Activated B cell treated with CpG ODN at 0.5 μM for 24 hours (primary cell): Measurements from ENCODE around the gene DDTL. TPM values are rescaled to one million over a fixed set of nuclear protein-coding genes. Genes with fewer than 3 reads are reported as not detected.
"Not testable (repeated sequence)": the region's sequence is repeated elsewhere in the genome, so short reads cannot be mapped to it uniquely, and the experiment has no call there.

ENCODE experiments used
- ATAC-seq: fragments of 200-7000 bp; cut with Tn5 transposase; one replicate; pipeline ENCODE4 v1.10.0; 2021; ENCODE audit warnings: low read depth, mild to moderate bottlenecking, moderate library complexity
- CTCF ChIA-PET: fragments of 350-600 bp; sonication (Branson Sonifier 250); formaldehyde crosslinking; loops from one replicate; lab custom pipeline; 2021; ENCODE audit warnings: antibody characterized with exemption; lab: Charles Lee
- POLR2A ChIA-PET: fragments of 350-600 bp; sonication (Branson Sonifier 250); formaldehyde crosslinking; loops from one replicate; lab custom pipeline; 2021; ENCODE audit warnings: antibody characterized with exemption; lab: Charles Lee
- DNase-seq: peaks from one replicate; pipeline ENCODE4 v3.0.0; 2022
- H3K27ac Mint-ChIP-seq: one replicate; pipeline ENCODE4 v1.8.0; 2020; ENCODE audit warnings: mixed read lengths
- H3K27me3 Mint-ChIP-seq: one replicate; pipeline ENCODE4 v1.8.0; 2021; ENCODE audit warnings: mixed read lengths
- H3K36me3 Mint-ChIP-seq: one replicate; pipeline ENCODE4 v1.8.0; 2021; ENCODE audit warnings: low read depth, mixed read lengths
- H3K4me1 Mint-ChIP-seq: one replicate; pipeline ENCODE4 v1.8.0; 2021; ENCODE audit warnings: mixed read lengths
- H3K4me3 Mint-ChIP-seq: one replicate; pipeline ENCODE4 v1.8.0; 2020; ENCODE audit warnings: mild to moderate bottlenecking, mixed read lengths
- H3K9me3 Mint-ChIP-seq: one replicate; pipeline ENCODE4 v1.8.0; 2020; ENCODE audit warnings: mixed read lengths
- CTCF ChIP-seq: fragments of 200-600 bp; IDR thresholded peaks from one replicate; pipeline ENCODE4 v1.8.0; 2022; ENCODE audit warnings: antibody characterized with exemption, mild to moderate bottlenecking
- intact Hi-C: fragments of 100-400 bp; cut with micrococcal nuclease; formaldehyde crosslinking; loops from one replicate; pipeline ENCODE4 v1.15.1; 2024
- total RNA-seq: library from RNA; stranded (reverse); gene quantifications from 2 replicates; pipeline ENCODE4 v1.2.3, GENCODE V29; 2022

DDTL gene
- total RNA-seq, 1 donor from 2014 or later: 3.1 TPM

DNA sequence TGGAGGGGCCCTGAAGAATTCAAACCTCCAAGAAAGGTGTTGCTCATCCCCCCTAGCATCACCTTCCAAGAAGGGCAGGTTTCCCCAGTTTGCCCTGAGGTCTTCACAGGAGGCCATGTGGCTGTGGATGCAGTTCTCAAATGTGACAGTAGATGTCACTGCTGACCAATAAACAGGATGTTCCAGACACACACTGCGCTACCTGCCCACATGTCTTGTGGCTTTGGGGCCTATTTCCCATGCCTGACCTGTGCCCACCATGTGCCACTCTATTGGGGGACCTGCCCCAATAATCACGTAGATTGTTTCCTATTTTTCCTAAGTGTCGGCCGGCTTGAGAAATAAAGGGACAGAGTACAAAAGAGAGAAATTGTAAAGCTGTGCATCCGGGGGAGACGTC is 17.7 kb downstream of the DDTL start:
- ATAC-seq: peak; percentile 91
- Mint-ChIP-seq H3K27ac (no peak overlapping the region), H3K36me3 (no peaks in the 10 kb centered on the region), H3K27me3 (no peaks in the 10 kb centered on the region), H3K4me1 (no peaks in the 10 kb centered on the region), H3K9me3 (no peaks in the 10 kb centered on the region), H3K4me3 (no peak overlapping the region)
- CTCF ChIA-PET: no interaction called here
- POLR2A ChIA-PET: no interaction called here
- TF ChIP-seq CTCF: no peak
- intact Hi-C loops: loop anchor here (5.0 to 10.0 kb wide), 3 partner anchors 190 to 540 kb away; partner anchors contain the start of gene GGT5
- DNase-seq: no peak

GRCh38 chr22:23986089-23986488 is 19.4 kb downstream of the DDTL start:
- H3K27me3 Mint-ChIP-seq, DNase-seq, CTCF ChIA-PET, POLR2A ChIA-PET, H3K36me3 Mint-ChIP-seq, H3K4me3 Mint-ChIP-seq, ATAC-seq, H3K4me1 Mint-ChIP-seq, H3K27ac Mint-ChIP-seq, H3K9me3 Mint-ChIP-seq: not testable (repeated sequence)
- intact Hi-C loops: loop anchor here (5.0 to 10.0 kb wide), 3 partner anchors 189 to 771 kb away; no protein-coding TSS in a partner anchor

GRCh38 chr22:23986538-23987178 is 20.0 kb downstream of the DDTL start:
- H3K4me1 Mint-ChIP-seq, H3K4me3 Mint-ChIP-seq, H3K36me3 Mint-ChIP-seq, H3K27ac Mint-ChIP-seq, ATAC-seq, H3K9me3 Mint-ChIP-seq, CTCF ChIA-PET, POLR2A ChIA-PET, H3K27me3 Mint-ChIP-seq, DNase-seq: not testable (repeated sequence)
- intact Hi-C loops: loop anchor here (5.0 to 10.0 kb wide), 3 partner anchors 188 to 771 kb away; no protein-coding TSS in a partner anchor

- H3K27ac Mint-ChIP-seq, CTCF ChIA-PET, POLR2A ChIA-PET: not testable (repeated sequence)
Observed at GRCh38 chr22:23989583-23990244, 23.0 kb downstream of the DDTL start.

DNA sequence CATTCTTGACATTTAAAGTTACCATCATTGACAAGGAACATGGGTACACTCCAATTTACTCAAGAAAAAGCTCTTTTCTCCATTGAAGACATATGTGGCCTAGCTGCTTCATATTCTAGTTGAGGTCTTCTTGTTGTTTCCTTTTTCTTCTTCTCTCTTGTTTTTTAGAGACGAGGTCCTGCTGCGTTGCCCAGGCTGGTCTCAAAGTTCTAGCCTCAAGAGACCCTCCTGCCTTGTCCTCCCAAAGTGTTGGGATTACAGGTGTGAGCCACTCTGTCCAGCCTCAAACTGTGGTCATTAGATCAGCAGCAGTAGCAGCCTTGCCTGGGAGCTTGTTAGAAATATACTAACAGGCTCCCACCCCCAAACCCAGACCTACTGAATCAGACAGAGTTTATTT is 26.4 kb downstream of the DDTL start:
- intact Hi-C loops, ATAC-seq, H3K27ac Mint-ChIP-seq, DNase-seq, H3K4me1 Mint-ChIP-seq, H3K27me3 Mint-ChIP-seq, H3K9me3 Mint-ChIP-seq, H3K4me3 Mint-ChIP-seq, H3K36me3 Mint-ChIP-seq, POLR2A ChIA-PET, CTCF ChIA-PET: not testable (repeated sequence)

More at GRCh38 chr22:23989583-23990244, 23.0 kb downstream of the DDTL start:
- not testable (repeated sequence) for H3K4me1 Mint-ChIP-seq, H3K9me3 Mint-ChIP-seq, DNase-seq, ATAC-seq, H3K27me3 Mint-ChIP-seq, H3K4me3 Mint-ChIP-seq, H3K36me3 Mint-ChIP-seq
- intact Hi-C loops: loop anchor here (5.0 to 10.0 kb wide), 3 partner anchors 185 to 768 kb away; no protein-coding TSS in a partner anchor

DNA sequence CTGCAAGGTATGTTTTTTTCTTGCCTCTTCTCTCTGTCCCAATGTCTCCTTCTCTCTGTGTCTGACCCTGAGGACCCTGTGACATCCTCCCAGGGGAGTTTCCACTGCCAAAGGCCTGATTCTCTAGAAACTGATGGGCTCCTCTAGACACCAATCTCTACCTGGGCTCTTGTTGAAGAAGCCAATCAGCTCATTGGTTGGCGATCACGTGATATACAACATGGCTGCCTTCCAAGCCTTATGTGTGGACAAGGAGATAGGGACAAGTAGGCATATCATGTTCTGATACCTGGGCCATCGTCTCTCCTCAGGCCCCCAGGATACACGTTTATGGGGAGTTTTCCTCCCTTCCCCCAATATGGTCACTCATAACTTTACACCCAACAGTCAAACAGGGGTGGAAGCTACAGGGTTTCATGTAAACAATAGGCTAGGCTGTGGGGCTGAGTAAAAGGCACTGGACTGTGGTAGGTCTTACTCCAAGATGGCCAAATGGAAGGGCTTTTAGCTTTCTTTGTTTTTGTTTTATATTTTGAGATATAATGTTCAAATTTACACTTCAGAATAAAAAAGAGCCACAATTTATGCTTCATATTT is 27.0 kb downstream of the DDTL start:
- H3K4me3 Mint-ChIP-seq, DNase-seq, CTCF ChIA-PET, H3K4me1 Mint-ChIP-seq, ATAC-seq, H3K36me3 Mint-ChIP-seq, H3K9me3 Mint-ChIP-seq, intact Hi-C loops, H3K27ac Mint-ChIP-seq, H3K27me3 Mint-ChIP-seq, POLR2A ChIA-PET: not testable (repeated sequence)

GRCh38 chr22:23997092-23997491 is 30.4 kb downstream of the DDTL start:
- intact Hi-C loops: no loop called here
- Mint-ChIP-seq H3K36me3 (no peaks in the 10 kb centered on the region), H3K4me3 (no peak overlapping the region), H3K9me3 (no peaks in the 10 kb centered on the region), H3K4me1 (peaks cover 4% of the 10 kb centered on the region), H3K27me3 (no peaks in the 10 kb centered on the region), H3K27ac (no peak overlapping the region)
- no peak for TF ChIP-seq CTCF
- DNase-seq (no peak), ATAC-seq (no peak)
- POLR2A ChIA-PET: no interaction called here
- CTCF ChIA-PET: interaction anchor here (0.6 kb wide), 1 partner anchor 231 kb away, joined by 5 read pairs; no protein-coding TSS in a partner anchor

GRCh38 chr22:23999779-24000178 is 33.1 kb downstream of the DDTL start:
- H3K4me1 Mint-ChIP-seq, H3K27ac Mint-ChIP-seq, H3K36me3 Mint-ChIP-seq, H3K9me3 Mint-ChIP-seq, DNase-seq, ATAC-seq, intact Hi-C loops, H3K27me3 Mint-ChIP-seq, CTCF ChIA-PET, H3K4me3 Mint-ChIP-seq: not testable (repeated sequence)
- POLR2A ChIA-PET: interaction anchor here (0.6 kb wide), 1 partner anchor 17 kb away, joined by 8 read pairs; no protein-coding TSS in a partner anchor
